Mucosa of descending colon (tissue), 3 donors: Measurements from ENCODE around the gene COL17A1. TPM values are rescaled to one million over a fixed set of nuclear protein-coding genes. Genes with fewer than 3 reads are reported as not detected.

ENCODE experiments used
- ATAC-seq: fragments of 200-7000 bp; cut with Tn5 transposase; one replicate; pipeline ENCODE4 v1.9.1; 2020; ENCODE audit warnings: mild to moderate bottlenecking, moderate library complexity
- DNase-seq, 3 donors: peaks; one replicate each; pipeline ENCODE4 v3.0.0-alpha.2; 2020
- H3K36me3 ChIP-seq: fragments of 200-600 bp; one replicate; pipeline ENCODE4 v1.8.0; 2021; ENCODE audit warnings: low read depth, mild to moderate bottlenecking
- H3K4me1 ChIP-seq: fragments of 200-600 bp; one replicate; pipeline ENCODE4 v1.8.0; 2021; ENCODE audit warnings: low read depth, mild to moderate bottlenecking
- H3K4me3 ChIP-seq: fragments of 200-600 bp; one replicate; pipeline ENCODE4 v1.8.0; 2021; ENCODE audit warnings: mild to moderate bottlenecking
- H3K9me3 ChIP-seq: fragments of 200-600 bp; one replicate; pipeline ENCODE4 v1.8.0; 2021; ENCODE audit warnings: mild to moderate bottlenecking
- intact Hi-C, 2 donors: fragments of 100-400 bp; cut with DNase I in 1 of 2; cut with micrococcal nuclease in 1 of 2; formaldehyde crosslinking; loops; one replicate each; pipeline versions ENCODE4 v1.11.0 to v1.11.1; 2022; cut with DNase I, micrococcal nuclease
- total RNA-seq, 3 donors: library from RNA; stranded (reverse); fragmentation: NEBNext Ultra II Directional in 2 of 3; extraction: Animal tissue kit (Norgen Biotek cat#: 25700) in 2 of 3; gene quantifications; one replicate each; pipeline versions ENCODE4 v1.2.1 to v1.2.4, GENCODE V29; 2021 to 2023
- TF ChIP-seq, protein P1 (sequence below): fragments of 200-600 bp; IDR thresholded peaks from one replicate; pipeline ENCODE4 v1.8.0; 2022; ENCODE audit warnings: antibody characterized with exemption, mild to moderate bottlenecking
- donor health status: DM: no; HTN: no; CAD: no; lungs with moderate emphysema.
- donor health status: DM: no; HTN: no; CAD: no.
- donor health status: DM: no; HTN: yes; CAD: no.

COL17A1 gene
- total RNA-seq, 3 donors from 2014 or later = 95.1 to 284 (median 119) TPM

DNA sequence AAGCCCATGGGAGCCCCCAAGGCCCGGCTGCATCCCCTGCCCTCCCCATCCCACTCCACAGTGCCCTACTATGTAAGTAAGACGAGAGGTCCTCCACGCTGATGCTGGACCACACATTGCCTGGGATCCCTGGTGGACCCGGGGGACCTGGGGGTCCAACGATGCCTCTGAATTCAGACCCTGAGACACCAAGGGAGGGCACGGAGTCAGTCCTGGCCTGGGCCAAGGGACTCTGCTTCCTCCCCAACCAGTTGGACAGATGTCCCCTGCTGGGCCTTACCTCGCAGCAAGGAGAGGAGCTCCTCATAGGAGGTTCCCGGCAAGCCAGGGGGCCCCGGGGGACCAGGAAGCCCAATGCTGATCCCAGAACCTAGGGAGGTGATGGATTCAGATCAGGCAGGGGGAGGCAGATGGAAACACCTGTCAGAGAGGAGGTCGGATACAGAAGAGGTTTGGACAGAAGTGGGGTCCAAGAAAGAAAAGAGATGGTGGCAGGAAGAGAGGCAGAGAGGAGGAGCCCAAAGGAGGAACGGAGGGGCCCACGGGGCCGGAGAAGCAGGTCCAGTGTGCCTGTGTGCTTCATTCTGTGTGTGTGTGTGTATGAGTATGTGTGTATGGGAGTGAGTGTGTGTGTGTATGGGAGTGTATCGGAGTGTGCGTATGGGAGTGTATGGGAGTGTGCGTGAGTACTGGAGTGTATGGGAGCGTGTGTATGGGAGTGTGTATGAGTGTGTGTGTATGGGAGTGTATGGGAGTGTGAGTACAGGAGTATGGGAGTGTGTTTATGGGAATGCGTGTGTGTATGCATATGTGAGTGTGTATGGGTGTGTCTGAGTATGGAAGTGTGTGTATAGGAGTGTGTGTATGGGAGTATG lies 50.2 kb downstream of the COL17A1 start:
- H3K4me1 ChIP-seq = no peaks in the 10 kb centered on the region
- no peaks in the 10 kb centered on the region for H3K36me3 ChIP-seq
- no peaks in the 10 kb centered on the region for H3K9me3 ChIP-seq
- ATAC-seq (no peak), DNase-seq (no peak)
- H3K4me3 ChIP-seq = no peak overlapping the region
- TF ChIP-seq, protein P1, sequence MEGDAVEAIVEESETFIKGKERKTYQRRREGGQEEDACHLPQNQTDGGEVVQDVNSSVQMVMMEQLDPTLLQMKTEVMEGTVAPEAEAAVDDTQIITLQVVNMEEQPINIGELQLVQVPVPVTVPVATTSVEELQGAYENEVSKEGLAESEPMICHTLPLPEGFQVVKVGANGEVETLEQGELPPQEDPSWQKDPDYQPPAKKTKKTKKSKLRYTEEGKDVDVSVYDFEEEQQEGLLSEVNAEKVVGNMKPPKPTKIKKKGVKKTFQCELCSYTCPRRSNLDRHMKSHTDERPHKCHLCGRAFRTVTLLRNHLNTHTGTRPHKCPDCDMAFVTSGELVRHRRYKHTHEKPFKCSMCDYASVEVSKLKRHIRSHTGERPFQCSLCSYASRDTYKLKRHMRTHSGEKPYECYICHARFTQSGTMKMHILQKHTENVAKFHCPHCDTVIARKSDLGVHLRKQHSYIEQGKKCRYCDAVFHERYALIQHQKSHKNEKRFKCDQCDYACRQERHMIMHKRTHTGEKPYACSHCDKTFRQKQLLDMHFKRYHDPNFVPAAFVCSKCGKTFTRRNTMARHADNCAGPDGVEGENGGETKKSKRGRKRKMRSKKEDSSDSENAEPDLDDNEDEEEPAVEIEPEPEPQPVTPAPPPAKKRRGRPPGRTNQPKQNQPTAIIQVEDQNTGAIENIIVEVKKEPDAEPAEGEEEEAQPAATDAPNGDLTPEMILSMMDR = no peak
- intact Hi-C loops = no loop called here

DNA sequence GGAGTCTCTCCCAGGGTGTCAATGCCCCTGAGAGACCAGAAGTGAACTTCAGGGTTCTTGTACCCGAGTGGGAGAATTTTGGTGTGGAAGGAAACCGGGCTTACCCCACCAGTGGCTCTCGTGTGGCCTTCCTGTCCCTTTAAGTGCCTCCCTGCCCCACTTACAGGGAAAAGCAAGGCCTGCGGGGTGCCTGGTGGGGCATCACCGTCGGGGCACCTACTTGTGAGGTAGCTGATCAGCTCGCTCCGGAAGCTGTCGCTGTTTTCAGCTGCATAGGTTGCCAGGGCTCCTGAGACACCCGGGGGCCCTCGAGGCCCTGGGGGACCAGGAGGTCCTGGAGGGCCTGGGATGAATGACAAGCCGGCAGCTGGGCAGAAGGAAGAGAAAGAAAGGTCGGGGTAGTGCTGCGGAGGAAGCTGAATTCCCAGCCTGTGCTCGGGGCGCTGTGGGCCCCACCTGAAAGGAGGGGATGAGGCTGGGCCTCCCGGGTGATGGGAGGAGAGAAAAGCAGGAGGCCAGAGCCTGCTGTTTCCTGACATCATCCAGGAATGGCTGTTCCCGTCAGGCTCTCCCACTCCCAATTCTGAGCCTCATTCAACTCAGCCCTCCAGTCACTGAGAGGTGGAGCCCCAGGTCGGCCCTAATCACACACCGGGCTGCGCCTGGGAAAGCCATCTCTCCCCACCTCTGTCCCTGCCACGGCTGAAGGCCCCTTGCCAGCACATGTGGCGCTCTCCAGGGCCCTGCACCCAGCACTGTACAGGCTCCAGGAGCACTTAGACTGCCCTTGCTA lies 51.1 kb downstream of the COL17A1 start:
- H3K4me3 ChIP-seq = no peak overlapping the region
- no peaks in the 10 kb centered on the region for H3K9me3 ChIP-seq
- no peaks in the 10 kb centered on the region for H3K36me3 ChIP-seq
- TF ChIP-seq, protein P1 = no peak
- no peak for DNase-seq
- intact Hi-C loops = no loop called here
- peak; percentile 5 for ATAC-seq
- no peaks in the 10 kb centered on the region for H3K4me1 ChIP-seq

DNA sequence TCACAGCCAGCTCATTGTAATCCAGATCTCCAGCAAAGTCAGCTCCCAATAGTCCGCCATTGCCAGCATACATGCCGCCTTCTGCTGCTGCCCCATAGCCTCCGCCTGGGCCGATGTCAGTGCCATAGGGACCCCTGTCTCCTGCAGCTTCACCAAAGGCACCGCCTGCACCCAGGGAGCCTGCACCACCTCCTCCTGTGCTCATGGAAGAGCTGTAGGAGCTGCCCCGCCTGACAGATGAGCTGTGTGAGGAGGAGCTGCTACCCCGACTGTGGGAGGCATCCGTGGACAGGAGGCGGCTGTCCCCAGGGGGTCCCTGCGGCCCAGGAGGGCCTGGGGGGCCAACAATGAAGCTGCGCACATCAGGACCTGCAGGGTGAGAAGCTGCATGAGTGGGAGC lies 51.7 kb downstream of the COL17A1 start:
- H3K4me1 ChIP-seq = no peaks in the 10 kb centered on the region
- no peaks in the 10 kb centered on the region for H3K9me3 ChIP-seq
- H3K36me3 ChIP-seq = no peaks in the 10 kb centered on the region
- ATAC-seq (no peak), DNase-seq (no peak)
- TF ChIP-seq, protein P1 = no peak
- intact Hi-C loops = no loop called here
- H3K4me3 ChIP-seq = no peak overlapping the region

DNA sequence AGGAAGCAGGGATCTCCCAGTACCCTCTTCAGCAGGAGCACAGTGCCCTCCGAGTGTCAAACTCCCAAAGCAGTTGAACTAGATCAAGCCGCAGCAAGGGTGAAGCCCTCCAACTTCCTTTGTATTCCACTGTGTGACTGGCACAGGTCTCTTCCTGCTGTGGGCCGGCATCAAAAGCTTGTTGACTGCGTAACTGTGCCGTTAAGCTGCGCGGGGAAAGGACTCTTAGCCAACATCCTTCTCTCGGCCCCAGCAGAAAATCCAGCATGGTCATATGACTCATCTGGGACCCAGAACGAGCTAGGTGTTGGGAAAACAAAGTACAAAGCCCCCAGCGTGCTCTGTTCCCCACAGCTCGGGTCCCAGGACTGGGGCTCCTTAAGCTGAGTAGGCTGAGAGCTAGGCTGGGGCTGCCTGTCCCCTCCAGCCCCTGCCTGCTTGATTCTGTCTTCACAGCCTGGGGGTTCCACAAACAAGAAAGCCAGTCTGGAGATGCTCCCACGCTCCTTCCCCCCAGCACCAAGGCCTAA lies 52.2 kb downstream of the COL17A1 start:
- H3K4me1 ChIP-seq = no peaks in the 10 kb centered on the region
- intact Hi-C loops = no loop called here
- TF ChIP-seq, protein P1 = no peak
- ATAC-seq (no peak), DNase-seq (no peak)
- no peak overlapping the region for H3K4me3 ChIP-seq
- H3K36me3 ChIP-seq = no peaks in the 10 kb centered on the region
- no peaks in the 10 kb centered on the region for H3K9me3 ChIP-seq

DNA sequence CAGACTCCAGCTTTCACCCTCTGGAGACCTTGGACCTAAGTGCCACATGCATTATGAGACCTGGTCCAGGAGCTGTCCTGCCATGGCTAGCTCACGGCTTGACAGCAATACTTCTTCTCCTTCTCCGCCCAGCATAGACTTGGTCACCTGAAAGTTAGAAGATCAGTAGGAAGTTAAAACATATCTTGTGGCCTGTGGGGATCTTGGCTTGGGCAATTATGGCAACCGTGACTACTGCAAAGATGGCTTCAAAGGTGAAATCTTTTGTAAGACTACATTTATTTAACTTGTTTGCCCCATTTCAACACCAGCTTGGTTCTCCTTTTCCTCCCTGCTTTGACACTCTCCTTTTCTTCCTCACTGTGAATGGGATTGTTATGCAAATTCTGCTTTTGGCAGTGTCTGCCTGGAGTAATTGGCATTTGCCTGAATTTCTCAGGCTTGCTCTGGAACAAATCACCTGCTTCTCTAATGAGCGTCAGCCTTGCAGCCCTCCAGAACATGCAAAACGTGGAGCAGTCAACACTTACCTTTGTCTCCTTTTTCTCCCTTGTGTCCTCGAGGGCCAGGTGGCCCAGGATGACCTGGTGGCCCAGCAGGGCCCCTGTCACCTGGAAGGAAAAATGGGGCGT lies 53.4 kb downstream of the COL17A1 start:
- Histone ChIP-seq H3K4me1 (no peaks in the 10 kb centered on the region), H3K36me3 (no peaks in the 10 kb centered on the region), H3K9me3 (no peaks in the 10 kb centered on the region), H3K4me3 (no peak overlapping the region)
- TF ChIP-seq, protein P1 = no peak
- no peak for ATAC-seq
- no peak for DNase-seq
- intact Hi-C loops = no loop called here
